ENCODE measurements around the gene HHIPL1. TPM values are rescaled to one million over a fixed set of nuclear protein-coding genes. Genes with fewer than 3 reads are reported as not detected.

The HHIPL1 gene
- total RNA-seq, 4 donors from 2014 or later, result 2.7 to 9.6 (median 3.7) TPM

GRCh38 chr14:99687284-99688209 is 42.6 kb downstream of the HHIPL1 start:
- WGBS, 2 donors (ENCODE audit: low coverage in 1 of 2), result 67 to 92% methylated on average over 3 to 4 of the region's 12 CpGs
- no peak overlapping the region for H3K27ac ChIP-seq
- ATAC-seq, result no peak
- peaks cover 0 to 9% of the 10 kb centered on the region in 2 donors for H3K36me3 ChIP-seq
- no peaks in the 10 kb centered on the region for H3K27me3 ChIP-seq
- H3K4me1 ChIP-seq, result peaks cover 0 to 22% (median 7%) of the 10 kb centered on the region in 3 donors
- no peak overlapping the region for H3K4me3 ChIP-seq
- H3K9me3 ChIP-seq, result no peaks in the 10 kb centered on the region
- TF ChIP-seq CTCF (IDR thresholded peaks at IDR 0.05), result peak in 2 of 4 experiments; percentile 7 to 44
- TF ChIP-seq POLR2AphosphoS5 (IDR thresholded peaks at IDR 0.05), result no peak
- no peak for TF ChIP-seq POLR2A (IDR thresholded peaks at IDR 0.05)

GRCh38 chr14:99688210-99688581 is 43.3 kb downstream of the HHIPL1 start:
- TF ChIP-seq POLR2AphosphoS5 (IDR thresholded peaks at IDR 0.05) (no peak), CTCF (IDR thresholded peaks at IDR 0.05) (no peak), EP300 (IDR thresholded peaks at IDR 0.05) (no peak), POLR2A (IDR thresholded peaks at IDR 0.05) (no peak)
- H3K36me3 ChIP-seq, result peaks cover 0 to 9% of the 10 kb centered on the region in 2 donors

GRCh38 chr14:99688629-99689028 is 43.7 kb downstream of the HHIPL1 start:
- Histone ChIP-seq H3K27me3 (no peaks in the 10 kb centered on the region), H3K9me3 (no peaks in the 10 kb centered on the region), H3K4me3 (no peak overlapping the region), H3K27ac (no peak overlapping the region), H3K36me3 (peaks cover 0 to 9% of the 10 kb centered on the region in 2 donors), H3K4me1 (peaks cover 0 to 12% (median 3%) of the 10 kb centered on the region in 3 donors)
- no peak for TF ChIP-seq CTCF (IDR thresholded peaks at IDR 0.05)
- no peak for TF ChIP-seq EP300 (IDR thresholded peaks at IDR 0.05)
- TF ChIP-seq POLR2AphosphoS5 (IDR thresholded peaks at IDR 0.05), result no peak
- TF ChIP-seq POLR2A (IDR thresholded peaks at IDR 0.05), result no peak
- ATAC-seq, result no peak
- 83 to 91% methylated on average over 9 to 10 of the region's 11 CpGs for WGBS, 2 donors (ENCODE audit: low coverage in 1 of 2)

More at GRCh38 chr14:99688210-99688581, 43.3 kb downstream of the HHIPL1 start:
- peaks cover 0 to 15% (median 3%) of the 10 kb centered on the region in 3 donors for H3K4me1 ChIP-seq
- no peak overlapping the region for H3K27ac ChIP-seq
- no peak for ATAC-seq
- 60 to 68% methylated on average over 8 to 10 of the region's 10 CpGs for WGBS, 2 donors (ENCODE audit: low coverage in 1 of 2)
- no peaks in the 10 kb centered on the region for H3K27me3 ChIP-seq
- no peak overlapping the region for H3K4me3 ChIP-seq
- H3K9me3 ChIP-seq, result no peaks in the 10 kb centered on the region

GRCh38 chr14:99689266-99690236 is 44.6 kb downstream of the HHIPL1 start:
- Histone ChIP-seq H3K27ac (no peak overlapping the region), H3K36me3 (peaks cover 0 to 9% of the 10 kb centered on the region in 2 donors), H3K27me3 (no peaks in the 10 kb centered on the region), H3K4me1 (peaks cover 0 to 9% (median under 1%) of the 10 kb centered on the region in 3 donors), H3K4me3 (no peak overlapping the region), H3K9me3 (no peaks in the 10 kb centered on the region)
- TF ChIP-seq POLR2AphosphoS5 (IDR thresholded peaks at IDR 0.05) (no peak), POLR2A (IDR thresholded peaks at IDR 0.05) (no peak)
- WGBS, 2 donors (ENCODE audit: low coverage in 1 of 2), result 92 to 95% methylated on average over 9 to 10 of the region's 11 CpGs
- no peak for ATAC-seq

GRCh38 chr14:99690636-99691035 is 45.7 kb downstream of the HHIPL1 start:
- 84 to 89% methylated on average over 4 of the region's 5 CpGs for WGBS, 2 donors (ENCODE audit: low coverage in 1 of 2)
- Histone ChIP-seq H3K4me3 (no peak overlapping the region), H3K27ac (no peak overlapping the region), H3K27me3 (no peaks in the 10 kb centered on the region), H3K4me1 (no peaks in the 10 kb centered on the region), H3K9me3 (no peaks in the 10 kb centered on the region), H3K36me3 (peaks cover 0 to 9% of the 10 kb centered on the region in 2 donors)
- TF ChIP-seq POLR2AphosphoS5 (IDR thresholded peaks at IDR 0.05) (no peak), CTCF (IDR thresholded peaks at IDR 0.05) (no peak), POLR2A (IDR thresholded peaks at IDR 0.05) (no peak), EP300 (IDR thresholded peaks at IDR 0.05) (no peak)
- no peak for ATAC-seq
